ENCODE measurements around the gene MTHFD2L.

DNA sequence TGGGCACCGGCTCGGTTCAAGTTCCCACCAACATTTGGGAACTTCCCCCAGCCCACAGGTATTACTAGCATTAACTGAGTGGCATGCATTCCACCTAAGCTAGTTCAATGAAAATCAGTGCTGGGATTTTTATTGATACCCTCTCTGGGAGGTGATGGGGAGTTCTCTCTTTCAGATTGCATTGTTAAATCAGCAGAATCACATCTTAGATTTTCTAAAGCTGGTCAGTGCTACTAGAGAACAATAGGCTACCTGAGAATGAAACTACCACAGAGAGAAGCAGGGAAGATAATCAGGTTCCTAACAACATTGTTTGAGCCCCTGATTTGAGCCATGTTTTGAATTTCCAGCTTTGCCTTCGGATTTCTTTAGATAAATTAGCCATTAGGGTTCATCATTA is 166.3 kb downstream of the MTHFD2L start:
- TF ChIP-seq RAD51 (IDR thresholded peaks at IDR 0.05; ENCODE audit: borderline replicate concordance, low read depth) (no peak), ZNF274 (IDR thresholded peaks at IDR 0.05; ENCODE audit: borderline replicate concordance, low read depth, low read length) (no peak), PTBP1 (IDR thresholded peaks at IDR 0.05; ENCODE audit: low read depth, low read length) (no peak), ZNF140 (CRISPR knock-in tag; IDR thresholded peaks at IDR 0.05) (no peak), ZNF239 (CRISPR knock-in tag; IDR thresholded peaks at IDR 0.05) (no peak)
- TF ChIP-seq, protein P1, sequence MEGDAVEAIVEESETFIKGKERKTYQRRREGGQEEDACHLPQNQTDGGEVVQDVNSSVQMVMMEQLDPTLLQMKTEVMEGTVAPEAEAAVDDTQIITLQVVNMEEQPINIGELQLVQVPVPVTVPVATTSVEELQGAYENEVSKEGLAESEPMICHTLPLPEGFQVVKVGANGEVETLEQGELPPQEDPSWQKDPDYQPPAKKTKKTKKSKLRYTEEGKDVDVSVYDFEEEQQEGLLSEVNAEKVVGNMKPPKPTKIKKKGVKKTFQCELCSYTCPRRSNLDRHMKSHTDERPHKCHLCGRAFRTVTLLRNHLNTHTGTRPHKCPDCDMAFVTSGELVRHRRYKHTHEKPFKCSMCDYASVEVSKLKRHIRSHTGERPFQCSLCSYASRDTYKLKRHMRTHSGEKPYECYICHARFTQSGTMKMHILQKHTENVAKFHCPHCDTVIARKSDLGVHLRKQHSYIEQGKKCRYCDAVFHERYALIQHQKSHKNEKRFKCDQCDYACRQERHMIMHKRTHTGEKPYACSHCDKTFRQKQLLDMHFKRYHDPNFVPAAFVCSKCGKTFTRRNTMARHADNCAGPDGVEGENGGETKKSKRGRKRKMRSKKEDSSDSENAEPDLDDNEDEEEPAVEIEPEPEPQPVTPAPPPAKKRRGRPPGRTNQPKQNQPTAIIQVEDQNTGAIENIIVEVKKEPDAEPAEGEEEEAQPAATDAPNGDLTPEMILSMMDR (IDR thresholded peaks at IDR 0.05 in 2 of 3, conservative IDR thresholded peaks at IDR 0.05 in 1 of 3; ENCODE audit: insufficient read depth in 2 of 3, low read depth in 1 of 3, low read length in 3 of 3), result no peak
- TF ChIP-seq, protein P2, sequence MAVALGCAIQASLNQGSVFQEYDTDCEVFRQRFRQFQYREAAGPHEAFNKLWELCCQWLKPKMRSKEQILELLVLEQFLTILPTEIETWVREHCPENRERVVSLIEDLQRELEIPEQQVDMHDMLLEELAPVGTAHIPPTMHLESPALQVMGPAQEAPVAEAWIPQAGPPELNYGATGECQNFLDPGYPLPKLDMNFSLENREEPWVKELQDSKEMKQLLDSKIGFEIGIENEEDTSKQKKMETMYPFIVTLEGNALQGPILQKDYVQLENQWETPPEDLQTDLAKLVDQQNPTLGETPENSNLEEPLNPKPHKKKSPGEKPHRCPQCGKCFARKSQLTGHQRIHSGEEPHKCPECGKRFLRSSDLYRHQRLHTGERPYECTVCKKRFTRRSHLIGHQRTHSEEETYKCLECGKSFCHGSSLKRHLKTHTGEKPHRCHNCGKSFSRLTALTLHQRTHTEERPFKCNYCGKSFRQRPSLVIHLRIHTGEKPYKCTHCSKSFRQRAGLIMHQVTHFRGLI (CRISPR knock-in tag; IDR thresholded peaks at IDR 0.05), result no peak
- TF ChIP-seq, protein P3, sequence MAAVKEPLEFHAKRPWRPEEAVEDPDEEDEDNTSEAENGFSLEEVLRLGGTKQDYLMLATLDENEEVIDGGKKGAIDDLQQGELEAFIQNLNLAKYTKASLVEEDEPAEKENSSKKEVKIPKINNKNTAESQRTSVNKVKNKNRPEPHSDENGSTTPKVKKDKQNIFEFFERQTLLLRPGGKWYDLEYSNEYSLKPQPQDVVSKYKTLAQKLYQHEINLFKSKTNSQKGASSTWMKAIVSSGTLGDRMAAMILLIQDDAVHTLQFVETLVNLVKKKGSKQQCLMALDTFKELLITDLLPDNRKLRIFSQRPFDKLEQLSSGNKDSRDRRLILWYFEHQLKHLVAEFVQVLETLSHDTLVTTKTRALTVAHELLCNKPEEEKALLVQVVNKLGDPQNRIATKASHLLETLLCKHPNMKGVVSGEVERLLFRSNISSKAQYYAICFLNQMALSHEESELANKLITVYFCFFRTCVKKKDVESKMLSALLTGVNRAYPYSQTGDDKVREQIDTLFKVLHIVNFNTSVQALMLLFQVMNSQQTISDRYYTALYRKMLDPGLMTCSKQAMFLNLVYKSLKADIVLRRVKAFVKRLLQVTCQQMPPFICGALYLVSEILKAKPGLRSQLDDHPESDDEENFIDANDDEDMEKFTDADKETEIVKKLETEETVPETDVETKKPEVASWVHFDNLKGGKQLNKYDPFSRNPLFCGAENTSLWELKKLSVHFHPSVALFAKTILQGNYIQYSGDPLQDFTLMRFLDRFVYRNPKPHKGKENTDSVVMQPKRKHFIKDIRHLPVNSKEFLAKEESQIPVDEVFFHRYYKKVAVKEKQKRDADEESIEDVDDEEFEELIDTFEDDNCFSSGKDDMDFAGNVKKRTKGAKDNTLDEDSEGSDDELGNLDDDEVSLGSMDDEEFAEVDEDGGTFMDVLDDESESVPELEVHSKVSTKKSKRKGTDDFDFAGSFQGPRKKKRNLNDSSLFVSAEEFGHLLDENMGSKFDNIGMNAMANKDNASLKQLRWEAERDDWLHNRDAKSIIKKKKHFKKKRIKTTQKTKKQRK (IDR thresholded peaks at IDR 0.05; ENCODE audit: borderline replicate concordance, low read depth, low read length), result no peak

Data from K562 (cell line).